Activated CD4-positive, CD25-positive, alpha-beta regulatory T cell treated with anti-CD3 and anti-CD28 coated beads, Interleukin-2, amount 50 U/mL, for 72 hours (primary cell): Measurements from ENCODE around the gene ESR1.
A peak's percentile ranks its signal among the peaks of the same experiment; 100 is the strongest.

ENCODE experiments used
- DNase-seq: peaks from one replicate; pipeline ENCODE4 v3.0.0; 2021

The ESR1 gene

GRCh38 chr6:152143359-152143758, 335.9 kb downstream of the ESR1 start:
- no peak for DNase-seq

DNA sequence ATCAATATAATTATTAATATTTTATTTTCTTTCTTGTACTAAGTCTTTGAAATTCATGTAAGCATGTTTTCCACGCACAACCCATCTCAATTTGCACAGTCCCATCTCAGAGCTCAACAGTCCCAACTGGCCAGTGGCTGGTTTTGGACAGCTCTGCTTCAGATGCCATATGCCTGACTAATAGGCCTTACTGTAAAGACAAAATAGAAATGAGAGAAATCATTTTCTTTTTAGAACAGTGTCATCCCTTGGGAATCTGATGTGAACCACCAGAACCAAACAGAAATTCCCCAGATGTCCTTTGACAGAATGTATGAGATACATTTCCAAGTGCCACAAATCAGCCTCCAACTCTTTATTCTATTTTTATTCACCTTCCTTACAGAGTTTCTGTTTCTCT, 338.9 kb downstream of the ESR1 start:
- DNase-seq, result no peak

- no peak for DNase-seq
Observed at GRCh38 chr6:152147269-152147668, 339.8 kb downstream of the ESR1 start.

GRCh38 chr6:152148412-152148811, 340.9 kb downstream of the ESR1 start:
- no peak for DNase-seq

DNA sequence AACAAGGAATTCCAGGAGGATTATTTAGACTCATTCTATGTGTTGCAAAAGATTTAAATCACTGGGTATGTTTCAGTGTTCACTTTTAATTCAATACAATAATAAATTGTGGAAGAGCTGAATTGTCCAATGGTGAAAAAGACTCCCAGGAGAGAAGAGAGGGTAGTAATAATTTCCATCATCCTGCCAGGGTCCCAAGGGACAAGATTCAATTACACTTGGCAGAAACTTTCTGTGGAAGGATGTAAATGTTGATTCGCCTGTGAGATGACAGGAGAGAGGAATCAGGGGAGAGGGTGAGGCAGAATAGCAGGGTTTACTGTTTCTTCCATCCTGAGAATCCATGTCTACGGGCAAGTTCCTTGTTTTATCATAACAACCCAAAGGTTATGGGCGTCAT, 342.7 kb downstream of the ESR1 start:
- DNase-seq, result no peak

DNA sequence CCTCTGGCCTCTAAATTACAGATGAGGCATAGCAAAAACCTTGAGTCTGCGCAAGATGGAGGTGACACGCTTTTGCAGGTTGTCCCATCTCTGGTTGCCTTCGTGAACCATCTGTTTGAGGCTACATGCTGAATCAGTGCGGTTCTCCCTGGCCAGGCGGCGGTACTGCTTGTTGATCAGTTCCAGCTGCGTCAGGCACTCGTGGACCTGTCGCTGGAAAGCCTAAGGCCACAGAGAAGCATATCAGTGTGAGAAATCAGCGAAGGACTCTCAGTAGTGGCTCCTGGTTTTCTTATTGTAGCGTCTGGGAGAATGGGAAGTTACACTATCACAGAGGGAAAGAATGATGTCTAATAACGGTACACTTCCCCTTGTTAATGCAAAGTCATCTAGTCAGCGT, 344.4 kb downstream of the ESR1 start:
- DNase-seq, result no peak

GRCh38 chr6:152154559-152155356, 347.3 kb downstream of the ESR1 start:
- no peak for DNase-seq

DNA sequence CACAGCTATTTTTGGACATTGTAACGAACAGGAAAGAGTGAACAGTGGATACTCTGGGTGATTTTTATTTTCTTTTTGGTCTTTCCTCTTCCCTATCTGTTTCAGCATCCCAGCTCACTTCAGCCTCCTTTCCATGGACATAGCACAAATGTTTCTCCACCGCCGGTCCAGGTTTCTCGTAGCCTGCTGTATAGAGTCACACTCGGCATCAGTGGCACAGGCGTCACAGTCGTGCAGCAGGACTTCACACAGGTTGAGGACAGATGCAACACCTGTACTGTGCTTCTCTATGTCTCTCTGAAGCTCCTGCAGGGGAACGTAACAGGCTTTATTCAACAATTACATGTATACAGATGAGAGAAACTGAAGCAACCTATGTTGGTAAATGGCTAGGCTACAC, 348.3 kb downstream of the ESR1 start:
- DNase-seq, result no peak

GRCh38 chr6:152160346-152160745, 352.9 kb downstream of the ESR1 start:
- DNase-seq, result no peak

GRCh38 chr6:152161501-152161900, 354.0 kb downstream of the ESR1 start:
- DNase-seq, result no peak

DNA sequence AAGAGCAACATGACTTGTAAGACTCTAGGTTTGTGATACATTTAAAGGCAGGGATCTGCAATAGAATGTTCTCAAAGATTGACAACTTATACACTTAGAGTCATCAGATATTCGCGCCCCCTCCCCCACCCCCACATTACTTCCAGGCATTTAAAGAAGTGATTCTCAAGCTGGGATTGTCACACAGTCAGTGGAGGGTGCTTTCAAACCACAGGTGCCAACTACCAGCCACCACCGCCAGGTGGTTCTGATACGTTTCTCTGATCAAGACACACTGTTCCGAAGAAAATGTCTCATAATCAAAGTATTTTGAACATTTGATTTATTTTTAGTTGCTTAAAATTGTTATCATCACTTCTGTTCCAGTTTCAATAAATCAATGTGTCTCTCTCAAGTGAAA, 357.5 kb downstream of the ESR1 start:
- DNase-seq, result no peak

- no peak for DNase-seq
Observed at GRCh38 chr6:152166497-152166896, 359.0 kb downstream of the ESR1 start.

DNA sequence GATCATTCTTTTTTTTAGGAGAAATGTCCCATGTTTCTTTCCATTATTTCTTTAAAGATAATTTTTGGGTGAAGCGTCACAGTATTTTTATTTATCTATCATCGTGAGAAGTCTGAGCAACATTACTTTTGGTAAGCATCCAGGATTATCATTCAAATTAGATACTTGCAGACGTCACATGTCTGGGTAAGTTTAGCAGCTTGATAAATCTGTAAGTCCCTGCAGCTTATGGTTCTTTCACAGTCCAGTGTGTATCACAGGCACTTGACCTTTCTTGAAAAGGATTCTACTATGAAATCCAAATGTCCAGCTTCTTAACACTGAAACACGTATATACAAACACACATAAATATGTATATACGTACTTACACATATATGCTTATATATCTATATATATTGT, 359.4 kb downstream of the ESR1 start:
- no peak for DNase-seq

DNA sequence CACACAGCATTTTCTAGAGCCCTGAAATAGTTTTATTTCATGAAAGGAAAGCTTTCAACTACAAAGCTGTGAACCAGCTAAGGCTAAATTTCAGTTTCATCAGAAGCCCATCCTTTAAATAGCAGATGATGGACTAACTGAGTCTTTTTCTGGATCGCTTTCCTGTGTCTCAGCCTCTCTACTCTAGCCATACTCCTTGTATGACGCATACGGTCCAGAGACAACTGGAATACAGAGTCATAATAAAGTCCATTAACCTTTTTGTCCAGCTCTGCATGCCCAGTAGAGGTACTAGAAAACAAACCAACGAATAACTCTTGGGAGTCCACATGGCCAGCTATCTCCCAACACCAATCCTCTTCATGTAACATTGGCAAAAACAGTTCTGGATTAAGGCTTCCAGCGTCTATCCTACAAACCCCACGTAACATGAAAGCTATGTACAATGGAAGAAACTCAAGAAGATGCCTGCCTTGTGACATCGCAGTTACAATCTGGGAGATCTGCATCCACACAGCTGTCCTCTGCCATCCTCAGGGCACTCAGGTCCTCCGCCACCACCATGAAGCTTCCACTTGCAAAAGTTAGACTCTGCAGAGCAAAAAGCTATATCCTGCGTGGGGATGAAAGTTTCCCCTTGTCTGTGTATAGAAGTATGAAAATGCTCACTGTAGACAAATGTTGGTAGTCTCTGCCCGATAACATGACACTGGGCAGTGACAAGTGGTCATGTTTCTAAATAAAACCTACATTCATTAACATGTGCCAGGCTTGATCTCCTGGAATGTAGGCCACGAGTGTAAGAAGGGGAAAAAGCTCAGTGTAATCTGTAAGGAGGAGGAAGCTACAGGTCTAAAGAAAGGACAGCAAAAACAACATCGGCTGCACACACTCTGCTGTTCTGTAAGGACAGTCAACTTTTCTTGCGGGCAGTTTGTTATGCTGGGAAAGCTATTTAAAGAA, 360.4 kb downstream of the ESR1 start:
- no peak for DNase-seq

- no peak for DNase-seq
Observed at GRCh38 chr6:152170313-152170701, 362.8 kb downstream of the ESR1 start.

GRCh38 chr6:152170702-152171667, 363.5 kb downstream of the ESR1 start:
- DNase-seq, result peak; percentile 46

DNA sequence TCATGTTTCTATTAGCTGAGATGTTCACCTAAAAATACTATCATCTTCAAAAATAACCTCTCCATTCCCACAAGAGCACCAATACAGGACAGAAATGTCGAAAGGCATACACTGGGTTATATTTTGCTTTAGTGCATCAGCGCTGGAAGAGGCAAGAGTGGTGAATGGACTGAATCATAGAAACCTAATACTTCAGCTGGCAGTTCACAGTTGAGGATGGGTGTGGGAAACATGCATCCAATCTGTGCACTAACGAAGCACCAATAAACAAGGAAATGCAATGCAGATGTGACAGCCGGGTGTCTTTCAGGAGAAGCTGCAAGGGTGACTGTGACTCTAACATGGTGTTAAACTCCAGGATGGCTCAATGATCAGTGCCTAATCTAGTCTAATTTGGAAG, 365.8 kb downstream of the ESR1 start:
- DNase-seq, result no peak

- DNase-seq, result no peak
Observed at GRCh38 chr6:152173957-152174356, 366.5 kb downstream of the ESR1 start.

DNA sequence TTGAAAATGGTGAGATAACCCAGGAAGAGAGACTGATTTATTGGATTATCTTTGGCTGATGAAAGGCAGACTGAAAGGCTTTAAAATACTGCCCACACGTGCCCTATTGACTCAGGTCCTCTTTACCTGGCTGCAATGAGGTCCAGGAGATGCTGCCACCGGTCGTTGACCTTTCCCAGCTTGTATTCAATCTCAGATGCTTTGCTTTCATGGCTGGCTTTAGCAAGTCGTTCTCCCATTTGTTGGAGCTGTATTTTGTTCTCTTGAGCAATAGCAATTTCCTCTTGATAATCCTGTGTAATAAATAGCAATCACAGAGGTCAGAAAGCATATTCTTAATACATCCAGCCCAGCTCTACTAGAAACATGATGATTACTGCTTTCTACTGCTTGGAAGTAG, 368.8 kb downstream of the ESR1 start:
- DNase-seq, result no peak
